Measurements from ENCODE around the gene CYYR1. TPM values are rescaled to one million over a fixed set of nuclear protein-coding genes. Genes with fewer than 3 reads are reported as not detected.

The CYYR1 gene
- total and polyA plus RNA-seq, 8 donors = 20.4 to 88.0 (median 75.9) TPM

DNA sequence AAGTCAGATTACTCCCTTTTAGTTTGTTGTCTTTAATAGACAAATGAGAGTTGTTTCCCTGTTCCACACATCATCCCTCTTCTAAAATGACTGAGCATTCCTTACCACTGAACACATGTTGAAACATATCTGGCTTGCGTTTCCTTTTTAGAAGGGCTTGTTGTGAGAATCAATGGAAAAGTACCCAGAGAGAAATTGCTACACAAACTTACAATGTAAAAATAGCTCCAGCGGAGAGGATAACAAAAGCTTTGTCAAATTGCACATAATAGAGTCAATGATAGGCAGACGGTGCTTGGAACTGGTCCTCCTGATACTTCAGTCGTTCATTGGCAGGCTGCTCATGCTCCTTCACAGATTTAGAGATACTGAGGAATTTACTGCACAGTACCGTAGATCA lies 123.9 kb downstream of the CYYR1 start:
- intact Hi-C loops (cut with DNase I) = no loop called here
- H3K4me1 ChIP-seq = no peaks in the 10 kb centered on the region
- H3K36me3 ChIP-seq = no peaks in the 10 kb centered on the region
- no peak overlapping the region for H3K4me3 ChIP-seq
- no peaks in the 10 kb centered on the region for H3K9me3 ChIP-seq
- peak in 2 of 4 donors; percentile 29 to 45 for DNase-seq
- TF ChIP-seq, protein P1, sequence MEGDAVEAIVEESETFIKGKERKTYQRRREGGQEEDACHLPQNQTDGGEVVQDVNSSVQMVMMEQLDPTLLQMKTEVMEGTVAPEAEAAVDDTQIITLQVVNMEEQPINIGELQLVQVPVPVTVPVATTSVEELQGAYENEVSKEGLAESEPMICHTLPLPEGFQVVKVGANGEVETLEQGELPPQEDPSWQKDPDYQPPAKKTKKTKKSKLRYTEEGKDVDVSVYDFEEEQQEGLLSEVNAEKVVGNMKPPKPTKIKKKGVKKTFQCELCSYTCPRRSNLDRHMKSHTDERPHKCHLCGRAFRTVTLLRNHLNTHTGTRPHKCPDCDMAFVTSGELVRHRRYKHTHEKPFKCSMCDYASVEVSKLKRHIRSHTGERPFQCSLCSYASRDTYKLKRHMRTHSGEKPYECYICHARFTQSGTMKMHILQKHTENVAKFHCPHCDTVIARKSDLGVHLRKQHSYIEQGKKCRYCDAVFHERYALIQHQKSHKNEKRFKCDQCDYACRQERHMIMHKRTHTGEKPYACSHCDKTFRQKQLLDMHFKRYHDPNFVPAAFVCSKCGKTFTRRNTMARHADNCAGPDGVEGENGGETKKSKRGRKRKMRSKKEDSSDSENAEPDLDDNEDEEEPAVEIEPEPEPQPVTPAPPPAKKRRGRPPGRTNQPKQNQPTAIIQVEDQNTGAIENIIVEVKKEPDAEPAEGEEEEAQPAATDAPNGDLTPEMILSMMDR (IDR thresholded peaks at IDR 0.05) = no peak
- ATAC-seq = no peak
- H3K27me3 ChIP-seq = no peaks in the 10 kb centered on the region
- no peak overlapping the region for H3K27ac ChIP-seq

DNA sequence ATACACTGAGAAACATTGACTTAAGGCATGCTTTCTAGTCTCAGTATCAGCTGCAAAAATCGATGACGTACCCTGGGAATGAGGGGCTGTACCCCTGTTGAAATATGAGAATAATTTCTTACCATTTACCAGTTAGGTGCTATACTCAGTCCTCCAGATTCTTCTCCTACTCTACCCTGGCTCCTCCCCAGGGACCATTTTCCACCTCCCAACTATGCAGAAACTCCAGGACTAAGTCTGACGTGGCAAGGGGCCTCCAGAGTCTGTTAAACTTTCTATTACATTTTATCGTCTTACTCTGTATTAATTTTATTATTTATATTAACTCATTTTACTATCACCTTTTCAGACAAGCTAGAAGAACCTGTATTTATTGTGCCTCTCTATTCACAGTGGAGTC lies 124.3 kb downstream of the CYYR1 start:
- TF ChIP-seq, protein P1 (IDR thresholded peaks at IDR 0.05) = no peak
- Histone ChIP-seq H3K27me3 (no peaks in the 10 kb centered on the region), H3K4me3 (no peak overlapping the region), H3K36me3 (no peaks in the 10 kb centered on the region), H3K9me3 (no peaks in the 10 kb centered on the region), H3K4me1 (no peaks in the 10 kb centered on the region), H3K27ac (no peak overlapping the region)
- DNase-seq (no peak), ATAC-seq (no peak)
- intact Hi-C loops (cut with DNase I) = no loop called here

- no peak for ATAC-seq
- TF ChIP-seq, protein P1 (IDR thresholded peaks at IDR 0.05) = no peak
- intact Hi-C loops (cut with DNase I) = no loop called here
Observed at GRCh38 chr21:26447932-26448475, 125.1 kb downstream of the CYYR1 start.

DNA sequence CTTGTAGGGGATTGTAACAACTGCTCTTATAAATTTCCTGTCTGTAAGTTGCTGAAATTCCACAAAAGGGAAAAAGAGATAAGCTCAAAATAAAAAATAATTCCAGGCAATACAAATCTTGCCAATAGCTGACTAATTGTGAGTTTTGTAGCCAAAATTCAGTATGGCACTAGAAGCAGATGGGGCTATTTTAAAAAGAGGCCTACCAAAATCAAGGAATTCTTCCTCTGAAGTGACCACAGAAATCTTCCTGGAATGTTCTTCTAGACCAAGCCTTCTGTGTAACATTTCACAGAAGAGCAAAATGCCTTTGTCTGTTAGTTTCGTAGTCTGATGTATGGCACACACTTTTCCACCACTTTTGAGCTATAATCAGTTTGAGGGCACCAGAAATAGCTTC lies 127.6 kb downstream of the CYYR1 start:
- Histone ChIP-seq H3K4me1 (no peaks in the 10 kb centered on the region), H3K36me3 (no peaks in the 10 kb centered on the region), H3K27ac (no peak overlapping the region), H3K4me3 (no peak overlapping the region), H3K27me3 (no peaks in the 10 kb centered on the region), H3K9me3 (no peaks in the 10 kb centered on the region)
- ATAC-seq (no peak), DNase-seq (no peak)
- TF ChIP-seq, protein P1 (IDR thresholded peaks at IDR 0.05) = no peak
- intact Hi-C loops (cut with DNase I) = no loop called here

More at GRCh38 chr21:26447932-26448475, 125.1 kb downstream of the CYYR1 start:
- H3K27ac ChIP-seq = no peak overlapping the region
- H3K36me3 ChIP-seq = no peaks in the 10 kb centered on the region
- H3K9me3 ChIP-seq = no peaks in the 10 kb centered on the region
- DNase-seq = no peak
- no peak overlapping the region for H3K4me3 ChIP-seq
- H3K4me1 ChIP-seq = no peaks in the 10 kb centered on the region
- no peaks in the 10 kb centered on the region for H3K27me3 ChIP-seq

DNA sequence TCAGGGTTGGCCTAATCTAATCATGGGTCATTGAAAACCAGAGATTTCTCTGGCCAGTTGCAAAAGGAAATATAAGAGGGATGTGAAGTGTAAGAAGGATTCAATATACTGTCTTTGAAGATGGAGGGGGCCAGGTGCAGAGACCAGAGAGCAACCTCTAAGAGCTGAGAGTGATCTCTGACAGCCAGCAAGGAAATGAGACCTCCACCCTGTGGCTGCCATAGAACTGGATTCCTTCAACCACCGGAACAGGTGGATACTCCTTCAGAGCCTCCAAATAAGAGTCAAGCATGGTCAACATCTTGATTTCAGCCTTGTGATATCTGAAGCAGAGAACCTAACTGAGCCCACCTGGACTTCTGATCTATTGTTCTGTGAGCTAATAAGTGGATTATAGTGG lies 128.4 kb downstream of the CYYR1 start:
- H3K4me3 ChIP-seq = no peak overlapping the region
- DNase-seq = no peak
- H3K27ac ChIP-seq = no peak overlapping the region
- H3K4me1 ChIP-seq = no peaks in the 10 kb centered on the region
- H3K27me3 ChIP-seq = no peaks in the 10 kb centered on the region
- TF ChIP-seq, protein P1 (IDR thresholded peaks at IDR 0.05) = no peak
- intact Hi-C loops (cut with DNase I) = no loop called here
- no peaks in the 10 kb centered on the region for H3K36me3 ChIP-seq
- ATAC-seq = no peak
- H3K9me3 ChIP-seq = no peaks in the 10 kb centered on the region
